Kidney capillary endothelial cell (primary cell): ENCODE measurements around the gene ZHX3.

Source experiments
- DNase-seq: peaks from one replicate; pipeline ENCODE4 v3.0.0-alpha.2; 2018; ENCODE audit warnings: low spot score

Gene ZHX3

DNA sequence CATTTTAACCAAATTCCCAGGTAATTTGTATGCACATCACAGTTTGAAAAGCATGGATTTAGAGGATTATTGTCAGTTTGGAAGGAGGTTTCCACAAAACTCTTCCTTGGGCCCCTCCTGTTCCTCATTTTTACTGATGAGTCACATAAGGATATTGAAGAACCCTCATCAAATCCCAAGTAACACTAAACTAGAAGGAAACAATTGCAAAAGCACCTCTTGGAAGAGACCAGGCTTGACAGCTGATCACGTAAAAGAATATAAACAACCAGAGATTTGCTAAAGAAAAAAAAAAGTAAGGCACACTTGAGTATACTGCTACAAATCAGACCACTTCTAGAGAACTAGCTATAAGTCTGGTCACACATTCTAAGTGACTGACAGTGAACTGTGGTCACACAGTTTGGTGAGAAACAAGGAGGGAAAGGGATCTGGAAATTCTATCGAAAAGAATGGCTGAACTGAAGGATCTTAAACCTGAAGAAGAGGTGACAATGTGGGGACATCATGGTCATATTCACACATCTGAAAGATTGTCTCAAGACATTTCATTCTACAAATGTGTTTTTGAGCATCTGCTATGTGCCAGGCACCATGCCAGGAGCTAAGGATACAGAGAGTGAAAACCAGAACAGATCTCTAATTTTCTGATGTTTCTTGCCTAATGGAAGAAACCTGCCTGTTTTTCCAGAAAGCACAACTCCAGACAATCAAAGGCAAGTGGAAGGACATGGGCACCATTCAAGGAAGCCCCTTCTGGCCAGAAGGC, 24.1 kb downstream of the ZHX3 start:
- no peak for DNase-seq

DNA sequence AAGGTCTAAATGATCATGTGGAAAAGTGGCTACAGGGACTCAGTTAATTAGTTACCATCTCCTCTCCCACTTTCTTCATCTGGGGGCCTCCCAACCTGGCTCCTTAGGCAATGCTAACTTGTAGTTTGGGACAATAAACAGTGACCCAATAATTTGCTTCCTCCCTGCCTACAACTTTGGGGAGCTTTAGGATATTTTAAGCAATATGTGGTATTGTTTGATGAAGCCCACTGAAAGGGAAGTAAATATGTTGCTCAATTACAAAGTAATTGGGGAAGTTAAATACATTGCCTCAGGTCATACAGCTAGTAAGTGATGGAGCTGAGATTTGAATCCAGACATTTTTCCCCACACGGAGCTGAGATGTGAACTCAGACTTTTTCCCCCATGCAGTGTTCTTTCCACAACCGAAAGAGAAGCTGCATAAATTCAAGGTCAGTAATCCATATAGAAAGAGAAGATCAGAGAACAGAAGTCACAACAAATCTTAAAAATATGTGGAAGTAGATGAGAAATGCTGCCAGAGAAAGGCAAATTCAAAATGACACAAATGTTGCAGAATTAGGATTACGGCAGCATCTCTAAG, 26.6 kb downstream of the ZHX3 start:
- no peak for DNase-seq

DNA sequence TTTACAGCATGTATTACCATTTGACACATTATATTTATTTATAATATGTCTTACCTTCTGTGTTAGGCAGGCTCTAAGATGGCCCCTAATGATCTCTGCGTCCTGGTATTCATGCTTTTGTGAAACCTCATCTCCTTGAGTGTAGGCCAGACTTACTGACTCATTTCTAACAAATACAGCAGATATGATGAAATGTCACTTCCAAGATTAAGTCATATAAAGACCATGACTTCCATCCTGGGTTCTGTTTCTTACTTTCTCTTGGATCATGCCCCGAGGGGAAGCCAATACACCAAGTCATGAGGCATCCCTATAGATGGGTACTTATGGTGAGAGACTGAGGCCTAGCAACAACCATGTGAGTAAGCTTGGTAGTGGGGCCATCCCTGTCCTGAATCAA, 30.2 kb downstream of the ZHX3 start:
- DNase-seq: no peak

DNA sequence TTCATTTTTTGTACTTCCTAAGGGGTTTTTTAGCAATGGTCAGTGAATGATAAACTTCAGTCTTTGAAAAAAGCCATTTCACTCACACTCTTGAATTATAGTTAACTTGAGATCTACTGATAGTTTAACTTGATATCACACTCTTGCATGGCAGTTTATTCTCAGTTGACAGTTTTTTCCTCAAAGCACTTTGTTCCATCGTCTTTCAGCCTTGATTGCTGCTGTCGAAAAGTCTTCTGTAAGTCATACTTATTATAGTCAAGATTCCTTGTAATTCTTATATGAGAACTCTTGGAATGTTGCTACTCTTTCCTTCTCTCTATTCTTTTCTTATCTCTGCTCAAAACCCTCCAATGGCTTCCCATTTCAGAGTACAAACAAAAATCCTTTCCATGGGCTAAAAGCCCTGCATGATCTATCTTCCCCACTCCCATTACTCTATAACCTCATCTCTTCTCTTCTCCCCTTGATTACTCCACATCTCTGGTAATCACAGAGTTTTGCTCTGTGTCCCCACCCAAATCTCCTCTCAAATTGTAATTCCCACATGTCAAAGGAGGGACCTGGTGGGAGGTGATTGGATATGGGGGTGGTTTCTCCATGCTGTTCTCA, 31.2 kb downstream of the ZHX3 start:
- no peak for DNase-seq

DNA sequence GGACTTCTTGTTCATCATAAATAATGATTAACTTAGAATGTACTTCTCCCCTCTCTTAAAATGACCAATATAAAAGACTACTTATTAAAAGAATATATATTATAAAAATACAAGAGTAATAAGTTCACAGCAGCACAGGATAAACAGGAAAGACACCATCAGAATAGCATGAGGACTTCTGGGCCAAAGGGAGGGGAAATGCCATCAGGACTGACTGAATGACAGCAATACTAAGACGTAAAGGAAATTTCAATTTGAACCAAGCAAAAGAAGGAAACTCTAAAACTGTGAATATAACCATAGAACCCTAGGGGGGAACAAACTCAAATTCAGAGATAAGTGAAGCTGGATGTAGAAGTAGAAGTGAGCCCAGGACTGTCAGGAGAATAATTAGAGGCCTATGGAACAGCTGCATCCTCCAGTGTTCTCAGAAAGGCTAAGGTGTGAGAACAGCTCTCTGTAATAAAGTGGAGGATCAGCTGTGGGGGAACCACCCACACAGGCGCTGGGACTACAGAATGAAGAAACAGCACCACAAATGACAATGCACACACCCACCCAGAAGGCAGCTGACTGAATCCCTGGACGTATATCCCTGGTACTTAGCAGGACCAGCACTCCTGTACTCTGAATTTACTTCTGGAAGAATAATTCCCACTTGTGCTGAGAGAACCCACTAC, 37.8 kb downstream of the ZHX3 start:
- no peak for DNase-seq

DNA sequence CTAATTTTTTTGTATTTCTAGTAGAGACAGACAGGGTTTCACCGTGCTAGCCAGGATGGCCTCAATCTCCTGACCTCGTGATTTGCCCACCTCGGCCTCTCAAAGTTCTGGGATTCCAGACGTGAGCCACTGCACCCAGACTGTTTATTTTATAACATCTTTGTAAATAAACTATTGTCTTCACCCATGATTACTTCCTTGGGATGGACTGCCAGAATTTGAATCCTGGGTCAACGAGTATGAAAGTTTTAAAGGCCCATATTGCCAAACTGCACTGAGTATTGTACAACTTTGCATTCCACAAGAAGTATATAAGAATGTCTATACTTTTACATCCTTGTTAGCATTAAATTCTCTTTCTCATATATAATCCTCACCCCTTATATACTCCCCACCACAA, 38.6 kb downstream of the ZHX3 start:
- DNase-seq: no peak

DNA sequence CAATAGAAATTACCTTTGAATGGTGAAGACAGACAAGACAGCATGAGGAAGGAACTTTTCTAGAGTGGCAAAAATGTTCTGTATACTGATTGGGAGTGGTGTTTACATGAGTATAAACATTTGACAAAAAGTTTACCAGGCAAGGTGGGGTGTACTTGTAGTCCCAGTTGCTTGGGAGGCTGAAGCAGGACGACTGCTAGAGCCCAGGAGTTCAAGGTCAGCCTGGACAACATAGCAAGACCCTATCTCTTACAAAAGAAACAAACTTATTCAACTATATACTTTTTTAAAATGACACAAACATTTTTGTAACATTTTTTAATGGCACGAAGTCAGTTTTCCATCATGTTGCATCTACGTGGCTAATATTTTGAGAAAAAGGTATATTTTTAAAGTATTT, 40.5 kb downstream of the ZHX3 start:
- no peak for DNase-seq

DNA sequence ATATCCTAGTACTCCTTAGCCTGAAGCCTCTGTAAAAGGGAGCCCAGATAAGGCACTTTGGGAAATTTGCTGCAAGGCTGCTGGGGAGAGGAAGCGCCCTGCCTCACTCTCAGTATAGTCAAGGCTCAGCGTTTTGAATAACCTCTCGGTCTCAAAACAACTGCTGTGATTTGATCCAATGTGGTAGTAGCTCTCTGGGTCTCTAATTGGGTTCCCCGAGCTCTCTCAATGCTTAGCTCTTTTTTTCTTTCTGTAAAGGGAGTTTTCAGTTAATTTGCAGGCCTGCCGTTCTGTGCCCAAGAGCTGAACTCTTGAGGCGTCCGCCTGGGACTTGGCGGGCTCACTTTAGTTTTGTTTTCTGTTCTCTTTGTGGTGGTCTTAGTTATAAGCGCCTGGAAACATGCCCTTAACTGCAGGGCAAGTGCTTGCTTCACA, 41.2 kb downstream of the ZHX3 start:
- no peak for DNase-seq

DNA sequence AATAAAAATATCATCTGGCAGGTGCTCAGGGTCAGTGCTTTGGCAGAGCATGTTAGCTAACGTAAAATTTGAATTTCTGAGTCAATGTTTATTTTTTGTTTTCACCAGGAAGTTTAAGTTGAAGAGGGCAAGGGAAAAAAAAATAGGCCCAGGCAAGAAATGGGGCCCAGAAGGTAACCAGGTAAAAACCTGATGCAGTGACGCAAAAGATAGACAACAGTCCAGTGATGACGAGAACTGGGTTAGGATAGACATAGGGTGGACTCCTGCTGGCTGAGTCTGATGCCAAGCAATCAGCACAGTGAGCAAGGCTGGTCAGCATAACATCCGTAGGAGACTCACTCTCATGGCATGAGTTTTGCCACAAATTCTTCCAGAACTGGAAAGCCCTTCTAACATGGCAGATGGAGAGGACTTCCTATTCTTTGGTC, 42.2 kb downstream of the ZHX3 start:
- no peak for DNase-seq

DNA sequence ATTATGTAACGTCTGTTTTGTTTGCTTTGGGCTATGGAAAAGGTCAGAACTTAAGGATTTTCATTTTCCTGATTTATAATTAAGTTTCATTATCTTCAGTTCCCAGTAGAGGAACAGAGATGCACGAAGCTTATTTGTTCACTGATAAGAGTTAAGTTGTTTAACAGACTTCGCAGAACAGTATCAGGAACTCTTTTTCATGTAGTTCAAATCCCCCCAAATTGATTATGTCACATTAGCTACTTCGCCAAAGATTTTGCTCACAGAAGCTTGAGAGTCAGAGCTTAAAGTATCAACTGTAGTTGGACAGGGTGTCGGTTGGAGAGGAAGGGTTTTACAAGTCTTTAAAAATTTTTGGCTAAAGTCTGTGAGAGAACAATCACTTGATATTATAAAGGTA, 43.4 kb downstream of the ZHX3 start:
- no peak for DNase-seq

DNA sequence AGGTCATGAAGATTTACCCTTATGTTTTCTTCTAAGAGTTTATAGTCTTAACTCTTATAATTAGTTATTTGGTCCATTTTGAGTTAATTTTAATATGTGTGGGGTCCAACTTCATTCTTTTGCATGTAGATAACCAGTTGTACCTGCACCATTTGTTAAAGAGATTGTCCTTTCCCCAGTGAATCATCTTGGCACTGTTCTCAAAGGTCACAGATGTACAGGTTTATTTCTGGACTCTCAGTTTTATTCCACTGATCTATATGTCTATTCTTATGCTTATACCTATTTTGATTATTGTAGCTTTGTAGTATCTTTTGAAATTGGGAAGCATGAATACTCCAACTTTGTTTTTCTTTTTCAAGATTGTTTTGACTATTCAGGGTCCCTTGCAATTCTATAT, 44.1 kb downstream of the ZHX3 start:
- DNase-seq: no peak

DNA sequence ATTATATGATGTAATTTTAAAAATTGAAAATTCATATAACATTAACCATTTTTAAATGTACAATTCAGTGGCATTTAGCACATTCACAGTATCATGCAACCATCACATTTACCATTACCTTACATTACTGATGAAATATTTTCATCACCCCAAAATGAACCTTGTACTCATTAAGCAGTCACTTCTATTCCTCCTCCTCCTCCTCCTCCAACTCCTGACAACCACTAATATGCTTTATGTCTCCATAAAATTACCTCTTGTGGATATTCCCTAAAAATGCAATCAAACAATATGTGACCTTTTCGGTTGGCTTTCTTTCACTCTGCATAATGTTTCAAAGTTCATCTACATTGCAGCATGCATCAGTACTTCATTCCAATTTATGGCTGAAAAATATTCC, 45.2 kb downstream of the ZHX3 start:
- no peak for DNase-seq

DNA sequence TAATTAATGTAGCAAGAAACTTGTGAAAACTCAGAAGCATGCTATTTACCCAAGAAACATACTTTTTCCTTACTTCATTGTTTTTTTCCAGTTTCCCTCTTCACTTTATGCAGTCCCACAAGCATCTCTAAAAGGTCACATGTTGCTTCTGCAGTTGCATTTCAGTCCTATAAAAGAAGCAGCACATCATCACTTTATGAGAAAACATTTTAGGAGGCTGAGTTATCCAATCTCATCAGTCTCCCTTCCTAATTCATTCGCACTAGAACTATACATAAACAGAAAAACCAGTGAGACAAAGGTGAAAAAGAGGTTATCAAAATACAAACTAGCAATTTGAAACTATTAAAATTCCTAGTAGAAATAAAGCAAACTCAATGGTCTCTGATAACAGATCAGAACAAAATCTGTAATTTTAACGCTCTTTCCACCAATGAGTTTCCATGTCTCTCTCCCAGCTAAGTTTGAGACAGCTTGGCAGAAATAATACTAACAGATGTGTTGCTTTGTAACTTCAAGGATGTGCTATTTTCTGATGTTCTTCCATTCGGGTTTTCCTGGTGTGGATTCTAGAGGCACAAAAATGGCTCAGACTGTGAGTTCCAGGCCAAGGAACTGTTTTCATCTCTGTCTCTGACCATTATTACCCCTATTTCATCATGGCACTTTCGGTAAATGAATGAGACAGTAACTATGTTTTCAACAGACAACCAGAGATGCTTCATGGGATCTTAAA, 48.4 kb downstream of the ZHX3 start:
- DNase-seq: no peak

DNA sequence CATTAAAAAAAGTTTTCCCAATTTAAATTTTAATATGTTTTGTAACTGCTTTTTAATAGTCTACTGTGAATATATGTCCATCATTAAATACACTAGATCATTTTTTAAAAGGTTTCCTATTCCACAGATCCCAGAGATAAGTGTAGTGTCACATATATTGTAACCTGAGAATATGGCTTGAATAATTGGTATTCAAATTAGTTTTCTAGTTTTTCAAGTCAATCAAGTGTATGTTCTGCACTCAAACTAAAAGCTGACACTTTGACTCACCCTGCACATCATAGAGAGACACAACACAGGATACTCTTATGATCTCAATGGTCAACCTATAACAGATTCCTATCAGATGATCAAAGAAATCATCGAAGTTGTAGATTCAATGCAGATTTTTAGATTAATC, 49.1 kb downstream of the ZHX3 start:
- DNase-seq: no peak

DNA sequence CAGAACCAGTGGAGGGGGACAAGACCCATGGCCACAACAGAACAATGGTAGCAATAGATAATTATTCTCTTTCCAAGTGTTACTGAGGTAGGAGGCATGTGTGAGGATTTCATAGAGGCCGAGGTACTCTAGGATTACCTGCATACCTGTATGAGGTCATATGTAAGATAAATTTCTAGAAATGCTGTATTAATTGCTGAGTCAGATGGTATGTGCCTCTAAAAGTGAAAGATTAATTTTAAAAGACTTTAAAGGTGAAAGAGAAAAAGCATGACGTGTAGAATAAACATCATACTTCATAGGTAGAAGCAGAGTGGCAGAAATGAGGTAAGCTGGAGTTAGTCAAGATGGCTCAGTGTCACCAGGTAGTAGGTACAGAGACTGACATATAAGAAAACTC, 51.6 kb downstream of the ZHX3 start:
- no peak for DNase-seq

DNA sequence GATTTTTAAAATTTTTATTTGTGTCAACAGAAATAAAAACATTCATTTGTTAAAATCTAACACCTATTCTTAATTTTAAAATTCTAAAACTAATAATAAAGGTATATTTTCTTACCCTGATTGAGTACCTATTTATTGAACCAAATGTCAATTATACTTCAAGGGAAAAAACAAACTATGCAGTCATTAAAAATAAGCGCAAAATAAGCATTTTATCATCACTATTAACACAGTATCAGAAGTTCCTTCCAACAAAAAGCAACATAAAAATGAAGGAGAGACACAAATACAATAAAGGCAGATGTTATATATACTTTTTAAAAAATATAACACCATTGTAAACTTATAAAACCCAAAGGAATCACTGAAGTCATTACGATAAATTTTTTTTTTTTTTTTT, 52.7 kb downstream of the ZHX3 start:
- no peak for DNase-seq

DNA sequence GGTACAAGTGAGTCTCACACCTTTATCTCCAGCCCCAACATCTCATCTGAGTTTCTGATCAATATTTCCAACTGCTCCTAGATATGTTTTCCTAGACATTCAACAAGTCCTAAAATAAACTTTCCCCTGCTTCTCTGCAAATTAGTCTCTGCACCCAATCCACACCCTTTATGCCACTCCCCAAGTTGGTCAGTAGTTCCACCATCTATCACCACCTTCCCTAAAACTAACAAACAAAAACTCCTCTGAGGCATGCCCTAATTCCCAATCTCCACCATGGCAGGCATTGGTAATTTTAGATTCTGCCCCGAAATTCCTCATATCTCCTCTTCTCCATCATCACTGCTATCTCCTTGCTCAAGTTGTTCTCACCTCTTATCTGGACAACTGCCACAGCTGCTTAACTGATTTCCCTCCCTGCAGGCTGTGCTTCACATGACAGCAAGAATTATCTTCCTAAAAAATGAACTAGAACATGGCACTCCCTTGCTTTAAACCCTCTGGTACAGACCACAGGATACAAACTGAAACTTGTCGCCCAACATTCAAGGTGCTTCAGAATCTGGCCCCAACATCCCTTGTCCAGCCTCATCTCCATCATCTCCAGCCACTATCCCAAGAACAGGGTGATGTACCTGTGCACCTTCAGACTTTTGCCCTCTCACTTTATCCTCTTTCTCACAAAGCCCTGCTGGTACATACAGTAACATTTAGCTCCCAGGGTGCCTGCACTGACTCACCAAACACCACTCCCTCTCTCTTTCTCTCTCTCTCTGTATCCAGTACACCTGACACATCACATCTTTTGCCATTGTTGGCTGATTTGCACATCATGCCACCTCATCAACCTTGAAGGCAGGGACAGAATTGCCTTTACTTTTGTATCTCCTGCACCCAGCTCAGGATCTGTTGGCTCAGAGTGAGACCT, 55.5 kb downstream of the ZHX3 start:
- DNase-seq: no peak

DNA sequence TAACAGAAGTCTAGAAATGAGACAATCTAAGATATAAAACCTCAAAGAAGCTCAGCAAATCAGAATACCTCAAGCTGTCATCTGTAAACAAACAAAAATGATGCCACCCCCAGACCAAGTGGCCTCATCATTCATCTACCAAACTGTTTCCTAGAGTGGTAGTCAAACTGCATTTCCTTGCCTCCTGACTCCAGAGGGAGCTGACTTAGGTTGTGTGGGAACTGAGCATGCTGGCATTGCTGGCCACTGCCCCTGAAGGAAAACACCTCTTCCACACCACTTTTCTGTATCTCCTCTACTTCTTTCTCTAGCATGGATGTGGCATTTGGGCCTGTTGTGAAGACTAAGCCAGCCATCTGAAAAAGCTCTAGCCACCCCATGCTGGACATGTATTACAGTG, 56.3 kb downstream of the ZHX3 start:
- DNase-seq: no peak

DNA sequence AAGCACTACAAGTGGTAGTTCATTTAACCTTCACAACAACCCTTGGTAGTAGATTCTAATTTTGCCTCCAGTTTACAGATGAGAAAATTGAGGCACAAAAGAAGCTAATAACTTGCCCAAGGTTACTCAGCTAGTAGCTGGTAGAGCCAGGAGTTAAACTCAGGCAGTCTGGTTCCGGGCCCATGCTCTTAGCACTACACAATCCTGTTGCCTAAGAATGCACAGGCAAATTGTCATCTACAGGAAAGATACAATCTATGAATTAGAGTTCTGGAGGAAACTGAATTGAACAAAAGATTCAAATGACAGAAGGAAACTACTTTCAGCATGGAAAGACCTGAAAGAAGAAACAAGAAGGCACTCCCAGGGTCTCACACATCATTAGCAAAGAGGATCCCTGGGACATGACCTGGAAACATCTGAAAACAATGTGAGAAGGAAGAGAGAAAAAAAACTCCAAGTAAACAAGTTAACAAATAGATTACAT, 56.8 kb downstream of the ZHX3 start:
- DNase-seq: no peak

DNA sequence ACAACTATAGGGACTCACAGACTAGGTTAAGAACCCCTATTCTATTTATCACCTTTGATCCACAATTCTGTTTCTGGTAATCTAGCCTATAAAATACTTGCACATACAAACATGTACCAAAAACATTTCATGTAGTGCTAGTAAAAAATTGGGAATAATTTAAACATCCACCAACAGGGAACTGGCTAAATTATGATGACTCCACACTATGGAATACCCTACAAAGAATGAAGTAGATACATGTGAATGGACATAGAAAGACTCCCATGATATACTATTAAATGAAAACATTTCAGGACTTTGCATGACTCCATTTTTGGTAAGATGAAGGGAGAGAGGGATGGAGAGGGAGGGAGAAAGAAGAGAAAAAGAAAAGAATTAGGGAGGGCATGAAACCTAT, 58.2 kb downstream of the ZHX3 start:
- DNase-seq: no peak

DNA sequence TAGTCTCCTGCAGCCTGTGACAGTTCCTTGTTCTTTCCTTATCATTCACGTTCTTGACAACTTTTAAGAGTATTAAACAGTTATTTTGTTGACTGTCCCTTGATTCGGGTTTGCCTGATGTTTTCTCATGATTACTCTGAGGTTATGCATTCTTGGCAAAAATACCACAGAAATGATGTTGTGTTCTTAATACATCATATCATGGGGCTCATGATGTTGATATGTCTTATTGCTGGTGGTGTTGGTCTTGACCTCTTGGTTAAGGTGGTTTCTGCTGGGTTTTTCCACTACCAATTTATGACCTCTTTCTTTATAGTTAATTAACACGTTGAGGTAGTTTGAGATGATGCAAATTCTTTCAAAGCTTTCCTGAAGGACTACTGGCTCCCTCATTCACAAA, 59.1 kb downstream of the ZHX3 start:
- DNase-seq: no peak
